Epithelial cell of proximal tubule (primary cell): ENCODE results near the gene RAB21. TPM values are rescaled to one million over a fixed set of nuclear protein-coding genes. Genes with fewer than 3 reads are reported as not detected.

Experiments
- DNase-seq: peaks from one replicate; pipeline ENCODE4 v3.0.0-alpha.2; 2011; ENCODE audit warnings: low read depth
- H3K4me3 ChIP-seq: 2 replicates; pipeline ENCODE4 v1.5.1; 2011; ENCODE audit warnings: low read depth, mild to moderate bottlenecking, low read length
- total RNA-seq: library from RNA; depleted of rRNA; stranded (reverse); fragments of >200 nt; gene quantifications from 2 replicates; pipeline ENCODE4 v1.2.3, GENCODE V29; 2015
- TF ChIP-seq, protein P1 (sequence below): conservative IDR thresholded peaks from 2 replicates; pipeline ENCODE4 v1.5.1; 2012; ENCODE audit warnings: low read depth, mild to moderate bottlenecking, low read length

The RAB21 gene, protein sequence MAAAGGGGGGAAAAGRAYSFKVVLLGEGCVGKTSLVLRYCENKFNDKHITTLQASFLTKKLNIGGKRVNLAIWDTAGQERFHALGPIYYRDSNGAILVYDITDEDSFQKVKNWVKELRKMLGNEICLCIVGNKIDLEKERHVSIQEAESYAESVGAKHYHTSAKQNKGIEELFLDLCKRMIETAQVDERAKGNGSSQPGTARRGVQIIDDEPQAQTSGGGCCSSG
- total RNA-seq = 14.6 and 33.2 TPM in 2 replicates

- DNase-seq = peak; percentile 52
- TF ChIP-seq, protein P1, sequence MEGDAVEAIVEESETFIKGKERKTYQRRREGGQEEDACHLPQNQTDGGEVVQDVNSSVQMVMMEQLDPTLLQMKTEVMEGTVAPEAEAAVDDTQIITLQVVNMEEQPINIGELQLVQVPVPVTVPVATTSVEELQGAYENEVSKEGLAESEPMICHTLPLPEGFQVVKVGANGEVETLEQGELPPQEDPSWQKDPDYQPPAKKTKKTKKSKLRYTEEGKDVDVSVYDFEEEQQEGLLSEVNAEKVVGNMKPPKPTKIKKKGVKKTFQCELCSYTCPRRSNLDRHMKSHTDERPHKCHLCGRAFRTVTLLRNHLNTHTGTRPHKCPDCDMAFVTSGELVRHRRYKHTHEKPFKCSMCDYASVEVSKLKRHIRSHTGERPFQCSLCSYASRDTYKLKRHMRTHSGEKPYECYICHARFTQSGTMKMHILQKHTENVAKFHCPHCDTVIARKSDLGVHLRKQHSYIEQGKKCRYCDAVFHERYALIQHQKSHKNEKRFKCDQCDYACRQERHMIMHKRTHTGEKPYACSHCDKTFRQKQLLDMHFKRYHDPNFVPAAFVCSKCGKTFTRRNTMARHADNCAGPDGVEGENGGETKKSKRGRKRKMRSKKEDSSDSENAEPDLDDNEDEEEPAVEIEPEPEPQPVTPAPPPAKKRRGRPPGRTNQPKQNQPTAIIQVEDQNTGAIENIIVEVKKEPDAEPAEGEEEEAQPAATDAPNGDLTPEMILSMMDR = peak; percentile 28
- peak within 1 kb of the TSS; percentile 87 for H3K4me3 ChIP-seq
Observed at GRCh38 chr12:71754461-71755145, at the start of gene RAB21. TSS of gene RAB21 (plus strand) at chr12:71754863. CDS start at chr12:71755130, 267 bp downstream.

DNA sequence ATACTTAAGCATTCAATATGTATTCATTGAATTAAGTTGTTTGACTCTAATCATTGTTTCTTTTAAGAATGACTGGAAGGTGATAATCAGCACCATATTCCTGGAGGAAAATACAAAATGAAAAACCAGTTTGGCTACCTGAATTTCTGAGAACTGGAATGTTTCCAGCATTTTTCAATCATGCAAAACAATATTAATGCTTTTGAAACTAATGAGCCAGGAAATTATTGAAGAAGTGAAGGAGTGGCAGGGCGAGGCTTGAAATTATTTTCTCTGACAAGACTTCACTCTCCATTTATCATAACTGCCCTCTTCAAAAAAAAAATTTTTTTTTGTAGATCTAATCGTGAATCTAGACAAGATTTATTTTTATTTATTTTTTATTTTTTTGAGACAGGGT lies 49.7 kb upstream of the RAB21 start:
- no peak for DNase-seq
- TF ChIP-seq, protein P1 = no peak
- no peak overlapping the region for H3K4me3 ChIP-seq

GRCh38 chr12:71708658-71709057 lies 46.0 kb upstream of the RAB21 start:
- H3K4me3 ChIP-seq = no peak overlapping the region
- TF ChIP-seq, protein P1 = no peak
- DNase-seq = no peak

GRCh38 chr12:71710276-71711125 lies 44.2 kb upstream of the RAB21 start:
- TF ChIP-seq, protein P1 = no peak
- DNase-seq = peak; percentile 89
- no peak overlapping the region for H3K4me3 ChIP-seq

DNA sequence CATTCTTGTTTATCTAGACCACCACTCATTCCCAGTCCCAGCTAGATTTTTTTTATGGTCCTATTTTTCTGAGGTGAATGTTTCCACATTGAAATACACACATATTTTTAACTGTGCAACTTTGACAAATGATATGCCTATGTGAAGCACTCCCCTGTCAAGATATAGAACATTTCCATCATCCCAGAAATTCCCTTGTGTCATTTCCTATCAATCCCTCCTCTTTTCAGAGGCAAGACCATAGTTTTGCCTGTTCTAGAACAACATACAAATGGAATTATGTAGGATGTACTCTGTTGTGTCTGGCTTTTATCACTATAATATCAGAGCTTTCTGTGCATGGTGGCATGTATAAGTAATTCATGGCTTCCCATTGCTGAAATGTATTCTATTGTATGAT lies 36.1 kb upstream of the RAB21 start:
- TF ChIP-seq, protein P1 = no peak
- no peak for DNase-seq
- H3K4me3 ChIP-seq = no peak overlapping the region

DNA sequence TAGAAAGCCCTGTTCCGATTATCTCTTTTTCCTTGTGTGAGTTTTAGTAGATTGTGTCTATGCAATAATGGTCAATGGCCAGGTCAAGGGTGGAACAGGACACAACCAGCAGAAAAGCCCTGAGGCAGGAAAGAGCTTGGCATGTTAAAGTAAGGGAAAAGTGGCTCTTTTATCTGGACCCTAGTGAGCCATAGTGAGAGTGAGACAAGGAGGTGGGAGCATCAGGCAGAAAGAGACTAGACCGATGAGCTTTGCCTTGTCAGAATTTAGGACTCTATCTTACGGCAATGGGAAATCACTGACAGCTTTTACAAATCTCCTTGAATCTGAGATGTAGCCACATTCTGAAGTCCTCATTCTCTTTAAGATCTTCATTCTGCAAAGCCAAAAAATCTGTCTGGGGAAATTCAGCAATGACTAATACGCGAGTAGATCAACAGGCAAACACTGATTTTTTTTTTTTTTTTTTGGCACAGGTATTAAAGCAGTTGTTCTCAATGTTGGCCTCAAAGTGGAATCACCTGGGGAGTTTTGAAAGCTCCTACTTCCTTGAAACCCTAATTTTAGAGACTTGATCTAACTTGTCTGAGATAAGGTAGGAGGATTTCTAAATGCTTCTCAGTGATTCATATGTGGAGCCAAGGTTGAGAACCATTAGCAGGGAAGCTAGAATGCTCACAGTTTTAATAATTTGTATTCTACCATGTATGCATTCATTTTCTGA lies 34.9 kb upstream of the RAB21 start:
- TF ChIP-seq, protein P1 = no peak
- DNase-seq = no peak
- no peak overlapping the region for H3K4me3 ChIP-seq
